BJ (cell line): ENCODE results near the gene FRMD4A. TPM values are rescaled to one million over a fixed set of nuclear protein-coding genes. Genes with fewer than 3 reads are reported as not detected.

Experiments
- CTCF ChIA-PET: fragments of 350-600 bp; formaldehyde crosslinking; extraction: SDS; loops from one replicate; lab custom pipeline; 2021; ENCODE audit warnings: antibody characterized with exemption, inconsistent platforms; lab: Yijun Ruan, JAX
- POLR2A ChIA-PET: fragments of 300-600 bp; sonication (Branson Sonifier 250); formaldehyde crosslinking; extraction: SDS; loops from one replicate; lab custom pipeline; 2021; ENCODE audit warnings: antibody characterized with exemption; lab: Charles Lee
- DNase-seq: peaks from one replicate; pipeline ENCODE4 v3.0.0-alpha.2; 2011; ENCODE audit warnings: low read depth
- H3K27me3 ChIP-seq: 2 replicates; pipeline ENCODE4 v1.6.0; 2011; ENCODE audit warnings: low read length; ENCODE audit not compliant: control insufficient read depth, insufficient read depth
- H3K36me3 ChIP-seq: 2 replicates; pipeline ENCODE4 v1.5.1; 2011; ENCODE audit warnings: low read length; ENCODE audit not compliant: control insufficient read depth, insufficient read depth
- H3K4me3 ChIP-seq: 2 replicates; pipeline ENCODE4 v1.5.1; 2011; ENCODE audit warnings: low read depth, mild to moderate bottlenecking, control low read depth, low read length
- CTCF ChIP-seq: IDR thresholded peaks from 2 replicates; pipeline ENCODE4 v1.5.1; 2011; ENCODE audit warnings: low read depth, mild to moderate bottlenecking, control low read depth, inconsistent platforms, low read length, moderate library complexity; ENCODE audit not compliant: insufficient read depth
- polyA plus RNA-seq: library from polyadenylated mRNA; depleted of rRNA; stranded (reverse); fragments of >200 nt; gene quantifications from 2 replicates; pipeline ENCODE4 v1.2.3, GENCODE V29; 2011

The FRMD4A gene
- polyA plus RNA-seq, 1 experiment: 31.6 TPM

GRCh38 chr10:13649844-13650520, 680.7 kb downstream of the FRMD4A start:
- CTCF ChIA-PET: interaction anchor here (1.0 kb wide), 1 partner anchor 9 kb away, joined by 3 read pairs; no protein-coding TSS in a partner anchor
- Histone ChIP-seq H3K27me3 (no peaks in the 10 kb centered on the region), H3K4me3 (no peak overlapping the region), H3K36me3 (peaks cover 28% of the 10 kb centered on the region)
- no peak for DNase-seq
- no peak for TF ChIP-seq CTCF
- POLR2A ChIA-PET: no interaction called here

GRCh38 chr10:13648425-13648824, 682.3 kb downstream of the FRMD4A start:
- ChIA-PET CTCF (interaction anchor here (1.0 to 1.6 kb wide), 3 partner anchors 11 to 35 kb away, joined by 3 to 5 read pairs (median 4); no protein-coding TSS in a partner anchor), POLR2A (no interaction called here)

GRCh38 chr10:13644866-13645265, 685.9 kb downstream of the FRMD4A start:
- Histone ChIP-seq H3K36me3 (peaks cover 13% of the 10 kb centered on the region), H3K27me3 (no peaks in the 10 kb centered on the region), H3K4me3 (no peak overlapping the region)
- no peak for TF ChIP-seq CTCF
- POLR2A ChIA-PET: interaction anchor here (0.6 kb wide), 1 partner anchor 33 kb away, joined by 9 read pairs; no protein-coding TSS in a partner anchor
- DNase-seq: no peak
- CTCF ChIA-PET: interaction anchor here (0.6 kb wide), 2 partner anchors 15 to 136 kb away, joined by 3 to 4 read pairs; no protein-coding TSS in a partner anchor

More at GRCh38 chr10:13648425-13648824, 682.3 kb downstream of the FRMD4A start:
- peaks cover 17% of the 10 kb centered on the region for H3K36me3 ChIP-seq
- no peak for TF ChIP-seq CTCF
- H3K4me3 ChIP-seq: no peak overlapping the region
- no peaks in the 10 kb centered on the region for H3K27me3 ChIP-seq
- DNase-seq: no peak

GRCh38 chr10:13643016-13643415, 687.7 kb downstream of the FRMD4A start:
- H3K36me3 ChIP-seq: peaks cover 9% of the 10 kb centered on the region
- TF ChIP-seq CTCF: no peak
- no peaks in the 10 kb centered on the region for H3K27me3 ChIP-seq
- DNase-seq: no peak
- CTCF ChIA-PET: interaction anchor here (0.6 kb wide), 1 partner anchor 14 kb away, joined by 3 read pairs; no protein-coding TSS in a partner anchor
- POLR2A ChIA-PET: no interaction called here
- H3K4me3 ChIP-seq: no peak overlapping the region

- no peaks in the 10 kb centered on the region for H3K27me3 ChIP-seq
- H3K36me3 ChIP-seq: peaks cover 9% of the 10 kb centered on the region
- DNase-seq: no peak
- TF ChIP-seq CTCF: no peak
- ChIA-PET POLR2A (no interaction called here), CTCF (no interaction called here)
- no peak overlapping the region for H3K4me3 ChIP-seq
These were observed 688.4 kb downstream of the FRMD4A start for GRCh38 chr10:13642293-13642692.
